ENCODE measurements around the gene ZNF408.
"Not testable (repeated sequence)": the region's sequence is repeated elsewhere in the genome, so short reads cannot be mapped to it uniquely, and the experiment has no call there.

The ZNF408 gene

DNA sequence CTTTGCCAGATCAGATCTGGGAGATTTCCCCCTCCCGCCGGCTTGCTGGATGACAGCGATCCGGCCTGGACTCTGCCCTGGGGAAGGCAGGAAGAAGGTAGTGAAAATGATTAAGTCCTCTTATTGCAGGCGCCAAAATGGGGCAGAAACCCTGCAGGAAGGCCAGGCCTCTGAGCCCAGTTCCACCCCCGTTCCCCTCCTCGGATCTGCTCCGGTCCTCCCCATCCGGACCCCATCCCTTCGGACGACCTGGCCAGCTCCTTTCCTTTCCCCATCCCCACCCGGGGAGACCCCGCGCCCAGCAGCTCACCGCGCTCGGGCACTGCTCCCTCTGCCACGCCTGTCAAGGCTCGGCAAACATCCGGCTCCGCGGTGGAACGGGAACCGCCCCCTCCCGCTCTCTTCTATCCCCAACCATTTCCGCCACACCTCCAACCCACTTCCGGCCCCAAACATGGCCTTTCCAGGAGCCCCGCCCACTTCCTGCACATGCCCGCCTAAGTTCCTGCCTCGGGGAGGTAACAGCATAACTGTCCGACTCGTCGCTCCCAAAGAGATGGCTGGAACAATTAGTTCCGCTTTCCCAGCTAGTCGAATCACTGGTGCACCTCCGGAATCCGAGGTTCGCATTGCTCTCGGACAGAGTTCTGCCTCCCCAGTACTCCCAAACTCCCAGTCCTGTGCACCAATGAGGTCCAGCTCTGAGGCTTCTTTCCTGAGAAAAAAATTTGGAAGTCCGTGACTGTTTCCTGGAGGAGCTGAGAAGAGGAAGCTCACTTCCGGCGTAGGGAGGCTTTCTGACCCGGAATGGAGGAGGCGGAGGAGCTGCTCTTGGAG lies at the start of gene ZNF408, which contains the start of gene ARHGAP1:
Gene ZNF408 (plus strand): TSS at position 791 of the 837 bp plus-strand sequence. CDS start 17 bp downstream, at position 808.
Gene ARHGAP1 (minus strand): TSS at position 379 of the 837 bp plus-strand sequence. CDS start 4,512 bp downstream, outside the sequence.
- DNase-seq, result peak; percentile 98

DNA sequence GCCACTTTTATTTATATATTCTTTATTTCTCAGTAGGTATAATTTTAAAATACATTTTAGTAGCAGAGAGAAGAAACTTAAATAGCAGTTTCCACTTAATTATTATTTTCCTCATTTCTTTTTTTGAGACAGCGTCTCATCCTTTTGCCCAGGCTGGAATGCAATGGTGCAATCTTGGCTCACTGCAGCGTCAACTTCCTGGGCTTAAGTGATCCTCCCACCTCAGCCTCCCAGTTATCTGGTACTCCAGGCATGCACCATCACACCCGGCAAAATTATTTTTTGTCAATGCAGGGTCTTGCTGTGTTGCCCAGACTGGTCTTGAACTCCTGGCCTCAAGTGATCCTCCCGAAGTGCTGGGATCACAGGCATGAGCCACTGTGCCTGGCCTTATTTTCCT lies 45.2 kb upstream of the ZNF408 start:
- no peak for DNase-seq

DNA sequence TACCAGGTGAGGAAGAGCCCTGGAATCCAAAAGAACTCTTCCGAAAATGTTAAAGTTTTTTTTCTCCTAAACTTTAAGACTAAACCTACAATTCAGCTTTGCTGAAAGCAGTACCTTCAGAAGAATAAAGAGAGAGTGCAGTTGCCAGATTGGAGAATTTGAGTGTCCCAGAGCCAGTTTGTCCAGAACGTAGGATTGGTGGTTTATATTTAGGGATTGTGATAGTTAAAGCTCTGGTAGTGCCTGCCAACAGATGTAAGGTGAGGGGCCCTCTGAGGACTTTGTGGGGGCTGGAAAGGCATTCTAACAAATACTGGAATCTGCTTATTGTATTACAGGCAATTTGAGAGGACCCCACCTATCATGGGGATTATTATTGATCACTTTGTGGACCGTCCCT lies 43.6 kb upstream of the ZNF408 start:
- DNase-seq, result no peak

DNA sequence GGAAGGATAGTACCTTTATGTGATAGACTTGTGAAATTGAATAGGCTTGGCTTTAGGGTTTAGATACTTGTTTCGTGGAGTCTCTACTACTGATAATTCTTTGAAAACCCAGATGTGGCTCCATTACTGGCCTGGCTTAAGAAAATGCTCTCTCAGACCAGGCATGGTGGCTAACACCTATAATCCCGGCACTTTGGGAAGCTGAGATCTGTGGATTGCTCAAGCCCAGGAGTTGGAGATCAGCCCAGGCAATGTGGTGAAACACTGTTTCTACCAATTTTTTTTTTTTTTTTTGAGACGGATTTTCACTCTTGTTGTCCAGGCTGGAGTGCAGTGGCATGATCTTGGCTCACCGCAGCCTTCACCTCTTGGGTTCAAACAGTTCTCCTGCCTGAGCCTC lies 42.6 kb upstream of the ZNF408 start:
- DNase-seq, result no peak

DNA sequence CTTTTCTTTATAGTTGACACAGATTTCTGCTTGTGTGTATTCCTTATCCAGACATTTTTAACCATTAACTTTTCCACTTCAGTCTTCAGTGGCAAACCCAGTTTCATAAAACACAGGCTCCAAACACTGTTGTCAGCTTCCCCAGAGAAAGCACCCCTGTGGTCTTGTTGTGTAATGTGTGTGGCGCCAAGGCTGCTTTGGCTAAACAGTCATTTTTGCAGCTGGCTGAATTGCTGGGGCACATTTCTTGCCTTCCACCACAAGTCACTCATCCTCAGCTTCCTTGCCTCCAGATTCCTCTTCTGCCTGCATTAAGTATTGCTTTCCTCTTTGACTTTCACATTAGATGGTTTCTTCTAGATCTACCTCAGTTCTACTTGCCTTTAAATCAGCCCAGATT lies 40.9 kb upstream of the ZNF408 start:
- no peak for DNase-seq

DNA sequence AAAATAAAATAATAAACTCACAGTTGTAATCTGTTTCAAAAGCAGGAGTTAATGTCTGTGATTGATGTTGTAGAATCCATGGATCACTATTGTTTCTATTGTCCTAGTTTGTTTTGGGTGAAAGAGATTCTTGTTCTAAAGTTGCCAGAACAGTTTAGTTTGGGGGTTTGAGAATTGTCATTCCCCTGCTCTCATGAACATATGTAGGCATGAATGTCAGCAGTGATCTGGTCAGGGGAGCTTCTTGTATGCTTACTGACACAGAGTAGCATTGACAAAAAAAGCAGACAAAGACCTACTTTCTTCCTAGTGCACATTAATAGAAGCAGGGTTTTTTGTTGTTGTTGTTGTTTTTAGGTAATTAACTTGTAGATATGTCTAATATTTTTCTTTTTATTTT lies 39.0 kb upstream of the ZNF408 start:
- DNase-seq, result no peak

DNA sequence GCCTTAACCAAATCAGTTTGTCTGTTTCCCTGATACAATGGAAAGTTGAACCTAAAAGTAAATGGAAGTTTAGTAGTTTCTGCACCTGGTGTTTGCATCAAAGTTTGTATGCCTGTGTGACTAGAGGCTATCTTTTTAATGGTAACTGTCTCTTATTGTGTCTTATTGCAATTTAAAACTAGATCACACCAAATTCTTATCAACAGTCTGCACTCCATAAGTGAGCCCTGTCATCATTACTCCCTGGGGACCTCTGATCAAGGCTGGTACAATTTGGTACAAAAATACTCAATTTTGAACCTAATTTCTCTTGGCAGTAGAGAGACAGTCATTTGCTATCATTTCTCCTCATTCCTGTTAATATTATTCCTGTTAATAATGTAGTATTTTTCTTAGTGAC lies 38.5 kb upstream of the ZNF408 start:
- no peak for DNase-seq

DNA sequence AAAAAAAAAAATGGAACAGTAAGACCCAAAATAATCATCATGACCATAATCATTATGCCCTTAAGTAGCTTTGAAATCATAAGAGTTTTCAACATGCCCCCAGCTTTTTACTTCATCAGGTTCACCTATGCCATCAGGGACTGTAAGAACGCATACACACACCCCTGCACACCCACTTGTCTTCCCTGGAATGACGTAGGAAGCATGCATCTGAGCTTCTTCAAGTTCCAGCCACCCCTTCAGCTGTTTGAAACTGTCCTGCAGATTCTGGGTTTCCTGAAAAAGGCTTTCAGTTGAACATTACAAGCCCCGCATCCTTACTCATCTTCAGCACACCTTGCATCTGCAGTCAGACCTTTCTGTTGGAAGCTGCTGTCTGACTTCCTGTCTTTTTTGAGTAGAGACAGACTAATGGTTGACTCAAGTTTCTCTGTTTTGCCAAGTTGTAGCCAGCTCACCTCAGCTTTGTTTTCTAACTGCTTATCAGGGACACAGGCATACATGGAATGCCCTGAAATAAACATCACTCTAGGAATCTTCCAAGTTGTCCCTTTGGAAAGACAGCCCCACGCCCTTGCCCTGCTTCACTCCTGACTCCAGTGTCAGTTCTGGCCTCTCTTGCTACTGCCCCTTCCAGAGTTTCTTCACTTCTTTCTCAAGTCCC lies 37.4 kb upstream of the ZNF408 start:
- DNase-seq, result no peak

DNA sequence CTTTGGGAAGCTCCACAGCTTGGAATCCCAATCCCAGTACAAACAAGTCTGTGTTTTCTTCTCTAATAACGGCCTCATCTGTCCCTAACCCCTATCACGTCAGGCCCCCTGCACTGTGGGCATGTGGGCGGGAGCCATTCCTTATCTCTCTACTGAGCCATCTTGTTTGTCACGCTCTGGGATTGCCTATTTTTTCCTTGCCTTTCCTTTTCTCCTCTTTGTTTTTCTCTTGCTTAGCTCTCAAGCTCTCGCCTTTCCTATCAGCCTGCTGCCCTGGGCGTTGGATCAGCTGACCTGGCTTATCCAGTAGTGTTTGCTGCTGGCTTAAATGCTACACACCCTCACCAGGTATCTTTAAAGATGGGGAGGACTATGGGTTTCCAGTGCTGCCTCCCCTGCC lies 36.2 kb upstream of the ZNF408 start:
- DNase-seq, result no peak

DNA sequence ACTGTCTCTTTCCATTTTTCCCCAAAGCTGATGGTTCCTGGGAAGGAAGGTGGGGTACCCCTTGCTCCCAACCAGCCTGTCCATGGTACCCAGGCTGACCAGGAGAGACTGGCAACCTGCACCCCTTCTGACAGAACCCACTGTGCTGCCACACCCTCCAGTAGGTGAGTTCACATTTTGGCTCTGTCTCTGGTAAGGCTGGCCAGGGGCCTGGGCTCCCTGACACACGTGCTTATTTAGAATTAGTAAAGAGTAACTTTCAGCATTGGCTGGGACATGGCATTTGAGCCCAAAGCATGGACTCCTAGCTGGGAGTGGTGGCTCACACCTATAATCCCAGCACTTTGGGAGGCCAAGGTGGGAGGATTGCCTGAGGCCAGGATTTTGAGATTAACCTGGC lies 35.5 kb upstream of the ZNF408 start:
- DNase-seq, result no peak

DNA sequence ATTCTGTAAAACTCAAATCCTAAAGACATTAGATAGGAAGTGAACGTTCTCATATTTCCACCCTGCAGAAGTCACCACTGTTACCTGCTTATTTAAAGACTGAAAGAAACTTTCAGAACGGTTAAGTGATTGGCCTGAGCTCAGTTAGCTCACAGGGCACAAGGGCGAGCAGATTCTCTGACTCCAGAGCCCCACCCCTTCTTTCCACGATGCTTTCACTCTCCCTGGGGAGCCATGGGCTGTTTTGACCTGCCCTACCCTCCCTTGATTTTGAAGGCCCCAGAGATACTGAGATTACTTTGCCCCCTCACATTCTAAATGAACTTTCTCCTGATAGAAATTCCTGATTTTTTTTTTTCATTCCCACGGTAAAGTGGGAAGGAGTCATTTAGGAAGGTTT lies 34.3 kb upstream of the ZNF408 start:
- DNase-seq, result no peak

DNA sequence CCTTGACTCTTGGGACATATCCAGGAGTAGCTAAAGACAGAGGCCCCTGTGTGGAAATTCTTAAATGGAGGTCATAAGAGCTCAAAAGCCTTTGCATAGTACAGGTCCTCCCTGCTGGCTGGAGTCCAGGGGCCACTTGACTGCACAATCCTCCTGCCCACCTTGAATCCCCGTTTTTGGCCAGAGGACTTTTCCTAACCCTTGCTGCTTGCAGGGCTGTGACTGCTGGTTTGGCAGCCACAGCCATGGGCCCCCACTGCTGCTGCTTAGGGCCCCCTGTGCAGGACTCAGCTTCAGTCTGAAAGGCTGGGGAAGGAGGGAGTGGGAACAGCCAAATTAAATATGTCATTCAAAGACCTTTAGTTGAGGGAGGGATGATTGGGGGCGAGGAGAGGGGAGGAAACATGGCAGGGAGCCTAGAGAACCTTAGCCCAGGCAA lies 33.8 kb upstream of the ZNF408 start:
- DNase-seq, result no peak

DNA sequence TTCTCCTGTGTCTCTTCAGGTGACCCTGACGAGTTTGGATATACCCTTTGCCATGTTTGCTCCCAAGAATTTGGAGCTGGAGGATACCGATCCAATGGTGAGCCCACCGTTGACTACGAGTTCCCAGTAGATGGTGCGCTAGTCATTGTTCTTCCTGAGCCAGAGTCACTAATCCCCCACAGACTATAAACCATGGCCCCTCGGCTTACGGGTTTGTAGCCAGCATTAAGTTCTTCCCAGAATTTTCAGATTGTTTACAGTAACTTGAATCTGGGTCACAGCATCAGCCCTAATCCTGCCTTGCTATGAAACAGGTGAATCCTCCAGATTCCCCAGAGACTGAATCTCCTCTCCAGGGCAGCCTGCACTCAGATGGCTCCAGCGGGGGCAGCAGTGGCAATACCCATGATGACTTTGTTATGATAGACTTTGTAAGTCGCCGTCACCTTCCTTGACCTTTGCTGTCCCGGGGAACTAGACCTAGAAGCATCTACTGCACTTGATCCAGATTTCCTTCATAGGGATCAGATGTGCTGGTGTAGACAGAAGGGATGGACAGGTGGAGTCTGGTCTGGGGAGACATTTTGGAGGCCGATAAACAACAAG lies 32.2 kb upstream of the ZNF408 start:
- no peak for DNase-seq

DNA sequence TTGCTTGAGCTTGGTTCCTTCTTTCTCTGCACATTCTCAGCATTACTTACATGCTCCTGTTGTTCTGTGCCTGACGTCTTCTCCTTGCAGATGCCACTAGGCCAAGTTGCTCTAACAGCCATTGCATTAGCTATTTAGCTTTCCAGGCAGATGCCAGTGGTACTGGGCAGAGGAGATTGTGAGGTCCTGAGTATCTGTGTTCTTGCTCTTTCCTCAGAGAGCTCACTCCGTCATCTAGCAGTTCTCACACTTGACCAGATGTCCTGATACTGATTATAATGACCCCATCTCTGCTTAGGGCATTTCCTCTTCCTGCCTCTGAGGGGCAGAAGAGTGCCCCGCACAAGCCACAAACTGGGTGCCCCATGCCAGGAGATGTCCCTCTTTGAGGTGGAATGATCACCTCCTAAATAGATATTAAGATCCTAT lies 31.1 kb upstream of the ZNF408 start:
- DNase-seq, result no peak

DNA sequence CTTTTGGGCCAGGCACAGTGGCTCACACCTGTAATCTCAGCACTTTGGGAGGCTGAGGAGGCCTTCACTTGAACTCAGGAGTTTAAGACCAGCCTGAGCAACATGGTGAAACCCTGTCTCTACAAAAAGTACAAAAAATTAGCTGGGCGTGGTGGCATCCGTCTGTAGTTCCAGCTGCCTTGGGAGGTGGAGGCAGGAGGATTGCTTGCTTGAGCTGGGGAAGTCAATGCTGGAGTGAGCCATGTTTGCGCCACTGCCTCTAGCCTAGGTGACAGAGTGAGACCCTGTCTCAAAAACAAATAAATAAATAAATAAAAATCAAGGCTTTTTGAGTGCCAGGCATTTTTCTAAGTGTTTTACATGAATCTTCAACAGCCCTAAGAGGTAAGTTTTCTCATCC lies 30.3 kb upstream of the ZNF408 start:
- DNase-seq, result not testable (repeated sequence)

DNA sequence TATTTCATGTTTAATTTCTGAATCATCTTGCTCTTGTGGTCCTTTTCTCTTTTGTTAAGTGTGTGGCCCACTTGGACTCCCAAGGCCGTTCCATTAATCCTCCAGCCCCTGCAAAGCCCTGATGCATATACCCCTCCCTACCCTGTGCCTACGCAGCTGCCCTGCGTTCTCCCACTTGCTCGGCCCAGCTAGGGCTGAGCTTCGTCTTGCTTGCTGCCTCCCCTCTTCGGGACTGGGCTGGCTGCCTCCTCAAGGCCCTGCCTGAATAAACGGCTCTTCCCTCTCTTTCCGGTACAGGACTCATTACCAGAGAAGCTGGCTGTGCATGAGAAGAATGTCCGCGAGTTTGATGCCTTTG lies 28.9 kb upstream of the ZNF408 start:
- no peak for DNase-seq

DNA sequence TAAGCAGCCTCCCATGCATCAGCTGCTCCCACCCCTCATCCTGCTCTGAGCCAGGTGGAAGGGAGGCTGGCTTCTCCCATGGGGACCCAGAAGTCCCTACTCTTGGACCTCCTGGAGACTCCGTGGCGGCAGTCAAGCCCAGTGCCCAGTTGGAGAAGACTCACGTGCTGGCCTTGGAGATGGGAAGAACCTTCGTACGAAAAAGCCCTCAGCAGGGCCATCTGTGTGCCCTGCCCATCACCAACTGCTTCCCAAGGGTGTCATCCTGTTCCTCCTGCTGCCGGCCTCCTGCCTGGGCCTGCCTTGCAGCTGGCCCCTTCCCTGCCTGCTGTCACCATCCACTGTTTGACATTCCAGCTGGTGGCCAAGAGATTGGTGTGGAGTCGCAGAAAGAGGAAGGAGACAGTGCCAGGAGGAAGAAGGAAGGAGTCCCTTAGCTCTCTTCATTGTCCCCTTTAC lies 28.4 kb upstream of the ZNF408 start:
- no peak for DNase-seq

DNA sequence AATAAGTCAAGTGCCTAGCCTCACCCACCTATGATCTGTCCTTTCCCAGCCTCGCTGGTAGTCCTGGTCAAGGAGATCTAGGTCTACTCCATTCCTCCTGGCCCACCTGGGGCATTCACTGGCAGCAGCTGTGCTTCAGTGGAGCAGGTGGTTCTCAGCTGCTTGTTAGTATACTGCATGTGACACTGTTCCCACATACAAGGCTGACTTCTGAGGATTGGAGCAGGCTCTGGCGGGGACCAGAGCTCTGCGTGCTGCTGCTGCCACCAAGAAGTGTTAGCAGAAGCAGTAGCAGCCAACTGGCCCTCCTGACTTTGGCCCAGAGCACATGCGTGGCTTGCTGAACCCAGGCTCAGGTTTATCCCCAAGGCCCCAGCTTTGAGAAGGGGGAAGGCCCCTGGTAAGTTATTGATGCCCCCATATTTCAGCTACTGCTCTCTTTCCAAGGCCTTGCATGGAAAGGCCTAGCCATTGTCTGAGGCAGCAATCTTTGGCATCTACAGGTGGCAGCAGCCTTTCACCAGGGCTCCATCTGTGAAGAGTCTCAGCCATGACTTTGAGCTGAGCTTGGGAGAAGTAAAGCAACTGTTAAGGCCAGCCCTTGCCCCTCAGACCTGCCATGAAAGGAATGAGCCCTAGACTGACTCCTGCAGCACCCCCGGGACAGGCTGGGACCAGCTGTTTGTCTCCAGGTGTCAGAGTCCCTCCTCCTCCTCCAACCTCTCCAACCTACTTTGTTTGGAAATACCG lies 26.9 kb upstream of the ZNF408 start:
- no peak for DNase-seq

DNA sequence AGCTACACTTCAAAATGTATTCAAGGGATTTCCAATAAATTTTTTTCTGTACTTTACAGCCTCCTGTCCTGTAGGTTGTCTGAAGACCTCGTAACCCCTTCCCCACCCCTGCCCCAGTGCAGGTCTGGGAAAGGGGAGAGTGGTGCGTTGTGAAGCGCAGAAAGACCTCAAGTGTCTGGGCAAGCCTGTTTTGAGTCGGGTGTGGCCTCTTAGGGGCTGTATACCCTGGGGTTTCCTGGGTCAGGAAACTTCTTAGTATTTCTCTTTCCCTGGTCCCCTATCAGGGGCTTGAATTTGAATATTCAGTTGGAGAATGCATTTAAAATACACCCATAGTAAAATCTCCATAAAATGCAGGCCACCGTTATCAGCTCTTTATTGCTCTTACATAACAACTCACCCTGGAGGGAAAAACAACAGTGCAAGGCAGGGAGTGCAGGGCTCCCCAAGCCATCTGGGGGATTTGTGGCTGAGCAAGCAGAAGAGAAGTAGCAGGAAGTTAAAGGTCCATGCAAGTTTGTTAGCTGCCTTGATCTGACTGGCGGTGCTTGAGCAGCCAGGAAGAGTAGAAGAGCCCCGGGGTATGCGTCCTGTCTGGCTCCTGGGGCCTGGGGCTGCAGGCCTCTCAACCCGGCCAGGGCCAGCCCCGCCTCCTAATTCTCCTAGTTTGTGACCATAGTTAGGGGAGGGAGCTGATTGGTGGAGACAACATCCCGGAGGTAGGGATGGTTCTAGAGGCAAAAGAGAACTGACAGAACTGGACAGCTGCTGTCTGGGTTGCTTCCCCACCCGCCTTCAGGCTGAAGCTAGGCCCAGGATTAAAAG lies 26.2 kb upstream of the ZNF408 start:
- DNase-seq, result no peak

DNA sequence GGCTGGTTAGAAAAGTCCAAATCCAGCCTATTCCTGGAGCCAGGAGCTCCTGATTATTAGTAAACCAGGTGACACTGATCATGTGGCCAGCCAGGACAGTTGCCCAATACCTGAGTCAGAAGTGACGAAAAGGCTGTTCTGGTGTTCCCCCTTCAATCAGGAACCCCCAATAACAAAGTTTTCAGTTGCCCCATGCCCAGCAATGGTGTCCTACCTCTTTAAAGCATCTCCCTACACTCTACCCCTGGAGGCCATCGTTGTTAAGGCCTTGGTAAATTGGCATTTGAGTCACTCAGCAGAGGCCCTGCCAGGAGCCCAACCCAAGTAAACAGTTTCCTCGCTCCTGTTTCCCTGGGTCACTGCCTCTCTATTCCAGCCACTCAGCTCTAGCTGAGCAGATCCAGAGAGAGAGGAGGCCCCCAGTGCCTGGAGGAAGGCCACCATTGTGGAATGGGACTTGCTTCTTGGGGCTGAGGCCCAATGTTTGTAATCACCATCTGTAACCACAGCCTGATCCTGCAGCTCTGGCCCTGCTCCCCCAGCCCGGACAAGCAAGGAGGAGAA lies 25.5 kb upstream of the ZNF408 start:
- no peak for DNase-seq

DNA sequence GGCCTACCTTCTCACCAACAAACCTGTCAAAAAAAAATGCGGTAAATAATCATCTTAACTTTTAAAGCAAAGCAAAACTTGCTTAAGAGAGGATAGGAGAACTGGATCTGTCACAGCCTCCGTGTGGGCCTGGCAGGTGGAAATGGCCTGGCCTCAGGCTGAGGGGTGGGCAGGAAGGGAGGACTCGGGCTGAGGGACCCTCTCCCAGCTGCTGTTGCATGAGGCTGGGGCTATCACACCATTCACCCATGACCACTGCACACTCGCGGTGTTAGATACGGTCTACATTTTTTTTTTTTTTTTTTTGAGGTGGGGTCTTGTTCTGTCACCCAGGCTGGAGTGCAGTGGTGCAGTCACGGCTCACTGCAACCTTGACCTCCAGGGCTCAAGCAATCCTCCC lies 24.9 kb upstream of the ZNF408 start:
- no peak for DNase-seq
